CD14-positive monocyte (primary cell): Measurements from ENCODE around the gene RECQL5. TPM values are rescaled to one million over a fixed set of nuclear protein-coding genes. Genes with fewer than 3 reads are reported as not detected.
A peak's percentile ranks its signal among the peaks of the same experiment; 100 is the strongest.

ENCODE experiments used
- DNase-seq, 3 donors: peaks; one replicate each; pipeline ENCODE4 v3.0.0-alpha.2; 2011 to 2022
- H2AFZ ChIP-seq: 2 replicates; pipeline ENCODE4 v1.6.0; 2012; ENCODE audit warnings: mild to moderate bottlenecking, low read depth, low read length, inconsistent platforms; ENCODE audit not compliant: insufficient read depth, poor library complexity, severe bottlenecking
- H3K27ac ChIP-seq, 2 donors: 1 replicate in 1 of 2; 2 replicates in 1 of 2; pipeline ENCODE4 v1.5.1; 2012 to 2013; ENCODE audit warnings: low read length in 2 of 2, control low read depth in 1 of 2, inconsistent platforms in 1 of 2, low read depth in 1 of 2, mild to moderate bottlenecking in 1 of 2
- H3K27me3 ChIP-seq, 2 donors: one replicate each; pipeline versions ENCODE4 v1.6.0 to v1.6.1; 2011 to 2013; ENCODE audit warnings: low read length in 2 of 2; ENCODE audit not compliant: control insufficient read depth in 2 of 2, insufficient read depth in 2 of 2
- H3K36me3 ChIP-seq, 2 donors: replicated peaks in 1 of 2; 1 replicate in 1 of 2; 2 replicates in 1 of 2; pipeline versions ENCODE4 v1.5.1 to v1.6.1; 2012 to 2013; ENCODE audit warnings: low read length in 2 of 2, control low read depth in 1 of 2, inconsistent platforms in 1 of 2, mild to moderate bottlenecking in 1 of 2; ENCODE audit not compliant: insufficient read depth in 2 of 2, control insufficient read depth in 1 of 2
- H3K4me1 ChIP-seq, 2 donors: 1 replicate in 1 of 2; 2 replicates in 1 of 2; pipeline versions ENCODE4 v1.5.1 to v1.6.1; 2012 to 2013; ENCODE audit warnings: low read length in 2 of 2, control low read depth in 1 of 2, inconsistent platforms in 1 of 2, mild to moderate bottlenecking in 1 of 2, moderate library complexity in 1 of 2; ENCODE audit not compliant: insufficient read depth in 2 of 2, control insufficient read depth in 1 of 2
- H3K4me2 ChIP-seq: replicated peaks from 2 replicates; pipeline ENCODE3; 2012; ENCODE audit warnings: low read length, moderate library complexity, mild to moderate bottlenecking; ENCODE audit not compliant: poor library complexity, severe bottlenecking; ENCODE audit errors: extremely low read depth
- H3K4me3 ChIP-seq, 3 experiments: fragments of 200-600 bp in 1 of 3; sonication (generic) in 1 of 3; replicated peaks in 1 of 3; 1 replicate in 2 of 3; 2 replicates in 1 of 3; pipeline ENCODE4 v1.5.1; 2011 to 2013; ENCODE audit warnings: low read length in 3 of 3, mild to moderate bottlenecking in 3 of 3, control low read depth in 2 of 3, low read depth in 2 of 3, inconsistent platforms in 1 of 3, moderate library complexity in 1 of 3
- H3K79me2 ChIP-seq: 2 replicates; pipeline ENCODE4 v1.6.0; 2012; ENCODE audit warnings: mild to moderate bottlenecking, control low read depth, inconsistent platforms, low read length, moderate library complexity; ENCODE audit not compliant: insufficient read depth
- H3K9ac ChIP-seq: 2 replicates; pipeline ENCODE4 v1.6.0; 2017; ENCODE audit warnings: low read length, mild to moderate bottlenecking; ENCODE audit not compliant: insufficient read depth, poor library complexity, severe bottlenecking
- H3K9me3 ChIP-seq, 2 donors: replicated peaks in 1 of 2; 1 replicate in 1 of 2; 2 replicates in 1 of 2; pipeline versions ENCODE4 v1.5.1 to v1.6.1; 2012 to 2013; ENCODE audit warnings: low read length in 2 of 2, control low read depth in 1 of 2; ENCODE audit not compliant: control insufficient read depth in 1 of 2, insufficient read depth in 1 of 2
- H4K20me1 ChIP-seq: 2 replicates; pipeline ENCODE4 v1.6.0; 2012; ENCODE audit warnings: mild to moderate bottlenecking, low read length, control low read depth, moderate library complexity; ENCODE audit not compliant: insufficient read depth
- H3K27ac Mint-ChIP-seq, 7 donors: one replicate each; pipeline ENCODE4 v1.8.0; 2020; ENCODE audit warnings: mild to moderate bottlenecking in 7 of 7, mixed read lengths in 7 of 7, moderate library complexity in 6 of 7, inconsistent platforms in 2 of 7
- H3K27me3 Mint-ChIP-seq, 3 donors: one replicate each; pipeline ENCODE4 v1.8.0; 2021 to 2022; ENCODE audit warnings: low read depth in 3 of 3, mild to moderate bottlenecking in 3 of 3, mixed read lengths in 3 of 3, moderate library complexity in 3 of 3, inconsistent platforms in 1 of 3
- H3K36me3 Mint-ChIP-seq, 2 donors: one replicate each; pipeline ENCODE4 v1.8.0; 2020; ENCODE audit warnings: mixed read lengths in 2 of 2, inconsistent platforms in 1 of 2, mild to moderate bottlenecking in 1 of 2
- H3K4me1 Mint-ChIP-seq: one replicate; pipeline ENCODE4 v1.8.0; 2020; ENCODE audit warnings: mild to moderate bottlenecking, mixed read lengths
- H3K4me3 Mint-ChIP-seq, 2 donors: one replicate each; pipeline ENCODE4 v1.8.0; 2020; ENCODE audit warnings: mild to moderate bottlenecking in 2 of 2, mixed read lengths in 2 of 2, moderate library complexity in 1 of 2
- H3K9me3 Mint-ChIP-seq, 7 donors: one replicate each; pipeline ENCODE4 v1.8.0; 2020 to 2022; ENCODE audit warnings: mixed read lengths in 7 of 7, mild to moderate bottlenecking in 6 of 7, moderate library complexity in 6 of 7, inconsistent platforms in 2 of 7
- WGBS: methylation state at CpG from one replicate; pipeline ENCODE4 v1.1.5; 2013; ENCODE audit warnings: missing lambda C conversion rate; ENCODE audit not compliant: insufficient coverage; 5-methylcytosine and 5-hydroxymethylcytosine counted together
- intact Hi-C, 2 donors: fragments of 100-400 bp; cut with micrococcal nuclease; formaldehyde crosslinking; loops; one replicate each; pipeline versions ENCODE4 v1.15.0 to v1.15.1; 2023
- polyA plus RNA-seq, 3 donors: library from polyadenylated mRNA; depleted of rRNA in 1 of 3; unstranded in 2 of 3; stranded (reverse) in 1 of 3; fragments of 300-500 nt in 2 of 3; fragments of >200 nt in 1 of 3; fragmentation: Illumina TruSeq in 2 of 3; gene quantifications; 1 replicate in 2 of 3; 2 replicates in 1 of 3; pipeline ENCODE4 v1.2.3, GENCODE V29; 2012 to 2021
- TF ChIP-seq, protein P1 (sequence below): fragments of 200-600 bp; IDR thresholded peaks from one replicate; pipeline ENCODE4 v1.8.0; 2022; ENCODE audit warnings: antibody characterized with exemption, mild to moderate bottlenecking

The RECQL5 gene
- polyA plus RNA-seq, 3 donors, result 3.1 to 27.7 (median 4.4) TPM

DNA sequence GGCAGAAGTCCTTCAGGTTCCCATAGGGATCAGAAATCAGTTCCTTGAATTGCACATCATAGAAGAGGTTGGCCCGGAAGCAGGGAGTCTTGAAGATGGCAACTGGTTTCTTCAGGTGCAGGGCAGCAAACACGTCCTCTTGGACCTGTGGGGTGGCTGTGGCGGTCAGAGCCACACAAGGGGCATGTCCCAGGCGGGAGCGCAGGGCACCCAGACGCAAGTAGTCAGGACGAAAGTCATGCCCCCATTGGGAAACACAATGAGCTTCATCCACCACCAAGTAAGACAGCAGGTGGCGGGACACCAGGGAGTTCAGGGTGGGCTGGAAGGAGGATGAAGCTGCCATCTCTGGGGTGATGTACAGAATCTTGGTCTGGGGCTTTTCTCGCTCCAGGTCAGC, 4.4 kb downstream of the RECQL5 start:
- Mint-ChIP-seq H3K4me3 (no peak overlapping the region), H3K36me3 (peaks cover 31 to 51% of the 10 kb centered on the region in 2 donors), H3K4me1 (peaks cover 8% of the 10 kb centered on the region), H3K27me3 (peaks cover 0 to 2% (median 0%) of the 10 kb centered on the region in 3 donors), H3K27ac (peak overlapping the region in 1 of 7 donors; percentile 58), H3K9me3 (no peaks in the 10 kb centered on the region)
- H3K4me3 ChIP-seq, result no peak overlapping the region
- intact Hi-C loops, result loop anchor here (10.0 kb wide), 2 partner anchors 182 to 788 kb away; partner anchors contain the start of genes FDXR (in 1 of the 2) and UNC13D (in 1 of the 2)
- H3K9ac ChIP-seq, result no peak overlapping the region
- no peaks in the 10 kb centered on the region for H3K9me3 ChIP-seq
- DNase-seq, result no peak
- H4K20me1 ChIP-seq, result no peaks in the 10 kb centered on the region
- TF ChIP-seq, protein P1, sequence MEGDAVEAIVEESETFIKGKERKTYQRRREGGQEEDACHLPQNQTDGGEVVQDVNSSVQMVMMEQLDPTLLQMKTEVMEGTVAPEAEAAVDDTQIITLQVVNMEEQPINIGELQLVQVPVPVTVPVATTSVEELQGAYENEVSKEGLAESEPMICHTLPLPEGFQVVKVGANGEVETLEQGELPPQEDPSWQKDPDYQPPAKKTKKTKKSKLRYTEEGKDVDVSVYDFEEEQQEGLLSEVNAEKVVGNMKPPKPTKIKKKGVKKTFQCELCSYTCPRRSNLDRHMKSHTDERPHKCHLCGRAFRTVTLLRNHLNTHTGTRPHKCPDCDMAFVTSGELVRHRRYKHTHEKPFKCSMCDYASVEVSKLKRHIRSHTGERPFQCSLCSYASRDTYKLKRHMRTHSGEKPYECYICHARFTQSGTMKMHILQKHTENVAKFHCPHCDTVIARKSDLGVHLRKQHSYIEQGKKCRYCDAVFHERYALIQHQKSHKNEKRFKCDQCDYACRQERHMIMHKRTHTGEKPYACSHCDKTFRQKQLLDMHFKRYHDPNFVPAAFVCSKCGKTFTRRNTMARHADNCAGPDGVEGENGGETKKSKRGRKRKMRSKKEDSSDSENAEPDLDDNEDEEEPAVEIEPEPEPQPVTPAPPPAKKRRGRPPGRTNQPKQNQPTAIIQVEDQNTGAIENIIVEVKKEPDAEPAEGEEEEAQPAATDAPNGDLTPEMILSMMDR, result no peak
- peaks cover 9 to 12% of the 10 kb centered on the region in 2 donors for H3K4me1 ChIP-seq
- H3K36me3 ChIP-seq, result peaks cover 34 to 51% of the 10 kb centered on the region in 2 donors
- H3K27me3 ChIP-seq, result no peaks in the 10 kb centered on the region
- no peak overlapping the region for H2AFZ ChIP-seq
- H3K27ac ChIP-seq, result no peak overlapping the region
- 93% methylated on average over 8 of the region's 9 CpGs for WGBS
- H3K79me2 ChIP-seq, result peaks cover 13% of the 10 kb centered on the region
- H3K4me2 ChIP-seq, result no peak overlapping the region

- H3K4me3 ChIP-seq, result no peak overlapping the region
- intact Hi-C loops, result loop anchor here (10.0 kb wide), 2 partner anchors 183 to 787 kb away; partner anchors contain the start of genes FDXR (in 1 of the 2) and UNC13D (in 1 of the 2)
- H3K9me3 Mint-ChIP-seq, result no peaks in the 10 kb centered on the region
- H3K4me1 ChIP-seq, result peaks cover 7 to 9% of the 10 kb centered on the region in 2 donors
- H3K4me3 Mint-ChIP-seq, result no peak overlapping the region
- H3K79me2 ChIP-seq, result peaks cover 4% of the 10 kb centered on the region
- H3K4me1 Mint-ChIP-seq, result peaks cover 8% of the 10 kb centered on the region
- H3K27ac Mint-ChIP-seq, result no peak overlapping the region
- peaks cover 0 to 2% (median 0%) of the 10 kb centered on the region in 3 donors for H3K27me3 Mint-ChIP-seq
- no peak overlapping the region for H3K4me2 ChIP-seq
- peaks cover 40 to 59% of the 10 kb centered on the region in 2 donors for H3K36me3 ChIP-seq
- no peaks in the 10 kb centered on the region for H4K20me1 ChIP-seq
- no peak overlapping the region for H3K9ac ChIP-seq
- no peak for DNase-seq
- TF ChIP-seq, protein P1, result no peak
- peaks cover 38 to 61% of the 10 kb centered on the region in 2 donors for H3K36me3 Mint-ChIP-seq
- 95% methylated on average over 4 of the region's 4 CpGs for WGBS
- no peak overlapping the region for H2AFZ ChIP-seq
- no peaks in the 10 kb centered on the region for H3K9me3 ChIP-seq
- H3K27me3 ChIP-seq, result no peaks in the 10 kb centered on the region
- no peak overlapping the region for H3K27ac ChIP-seq
Measured at GRCh38 chr17:75661531-75661930, 5.4 kb downstream of the RECQL5 start.
